ENCODE results near the gene SH3RF3.

- TF ChIP-seq POLR2A (IDR thresholded peaks at IDR 0.05; ENCODE audit: low read depth, low read length) (no peak), PAX5 (IDR thresholded peaks at IDR 0.05; ENCODE audit: insufficient read depth, low read length, severe bottlenecking) (no peak), POLR2AphosphoS5 (IDR thresholded peaks at IDR 0.05; ENCODE audit: low read depth, low read length) (no peak)
Measured at GRCh38 chr2:109318949-109319342, 189.9 kb downstream of the SH3RF3 start.
